ENCODE results near the gene ELOVL3.

ELOVL3 gene

DNA sequence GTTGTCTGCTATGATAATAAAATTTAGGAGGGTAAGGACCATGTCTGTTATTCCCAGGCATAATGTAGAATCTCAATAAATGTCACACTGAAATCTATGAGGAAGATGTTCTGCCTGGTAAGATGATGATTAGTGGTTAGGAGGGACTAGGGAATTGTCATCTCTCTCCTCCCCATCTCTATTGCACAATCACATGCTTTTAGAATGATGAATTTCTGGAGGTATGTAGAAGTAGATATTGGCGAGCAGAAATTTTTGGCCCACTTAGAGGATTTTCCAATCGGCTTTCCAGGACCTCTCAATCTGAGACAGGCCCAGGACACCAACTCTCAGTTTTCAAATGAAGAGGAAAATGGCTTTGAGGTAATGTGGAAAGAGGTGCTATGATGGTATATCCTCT lies 17.2 kb downstream of the ELOVL3 start:
- peaks cover 29% of the 10 kb centered on the region for H3K79me2 ChIP-seq (ENCODE audit: insufficient read depth, low read depth)
- H3K27me3 ChIP-seq (ENCODE audit: insufficient read depth, low read depth): peaks cover 3% of the 10 kb centered on the region; the same call in 1 of the 2 replicates
- H3K27ac ChIP-seq: no peak overlapping the region
- no peak for TF ChIP-seq CTCF (conservative IDR thresholded peaks at IDR 0.05; ENCODE audit: low read depth, low read length)
- H3K36me3 ChIP-seq (ENCODE audit: insufficient read depth): no peaks in the 10 kb centered on the region
- no peak overlapping the region for H3K9ac ChIP-seq
- H3K4me1 ChIP-seq (ENCODE audit: low read depth, poor library complexity, severe bottlenecking): peaks cover 28% of the 10 kb centered on the region
- H4K20me1 ChIP-seq (ENCODE audit: insufficient read depth): peaks cover 2% of the 10 kb centered on the region; the same call in 1 of the 2 replicates
- no peak overlapping the region for H2AFZ ChIP-seq (ENCODE audit: low read depth)
- no peak overlapping the region for H3K4me2 ChIP-seq
- no peak overlapping the region for H3K4me3 ChIP-seq (IDR thresholded peaks at IDR 0.05; ENCODE audit: insufficient read depth, low read depth, low read length)

DNA sequence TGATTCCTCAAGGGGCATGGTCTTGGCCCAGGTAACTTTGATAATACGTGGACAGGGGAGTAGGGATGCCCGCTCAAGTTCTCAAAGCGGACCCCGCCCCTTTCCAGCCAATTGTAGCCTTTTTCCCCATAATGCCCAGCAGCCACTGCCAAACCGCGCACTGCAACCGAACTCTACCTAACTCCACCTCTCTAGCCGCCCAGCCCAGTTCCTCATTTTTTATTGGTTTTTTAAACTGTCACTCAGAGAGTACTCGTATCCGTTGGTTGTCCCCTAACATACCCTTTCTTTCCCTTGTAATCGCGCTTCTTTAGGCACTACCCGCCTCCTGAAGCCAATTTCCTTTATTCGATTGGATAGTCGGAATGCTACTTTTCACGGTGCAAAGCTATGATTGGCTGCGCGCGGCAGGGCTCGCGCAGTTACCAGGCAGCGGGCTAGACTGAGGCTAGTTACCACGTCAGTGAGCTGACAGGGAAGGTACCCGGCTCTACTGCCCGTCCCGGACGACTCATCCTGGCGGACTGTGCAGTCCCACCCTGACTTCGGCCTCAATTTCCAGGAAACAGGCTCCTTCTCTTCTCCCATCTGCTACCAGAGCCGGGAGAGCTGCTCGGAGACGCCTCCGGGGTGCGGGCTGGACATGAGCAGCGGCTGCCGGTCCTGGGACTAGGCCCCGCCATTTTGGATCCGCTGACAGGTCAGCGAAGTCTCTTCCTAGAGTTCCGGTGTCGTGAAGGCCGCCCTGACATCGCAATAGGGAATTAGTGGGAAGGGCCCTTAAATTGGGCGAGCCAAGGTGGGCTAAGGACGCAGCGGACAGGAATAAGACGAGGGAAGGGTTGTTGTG lies 19.2 kb downstream of the ELOVL3 start, which contains the start of gene GBF1:
Gene GBF1, plus strand, starts transcription at position 451 of the 850 bp plus-strand sequence. CDS start 13,407 bp downstream, outside the sequence.
- Histone ChIP-seq H3K27ac (peak within 1 kb of the TSS; percentile 65), H3K79me2 (ENCODE audit: insufficient read depth, low read depth) (peaks cover 49% of the 10 kb centered on the region), H3K4me3 (IDR thresholded peaks at IDR 0.05; ENCODE audit: insufficient read depth, low read depth, low read length) (peak within 1 kb of the TSS; percentile 59), H3K36me3 (ENCODE audit: insufficient read depth) (no peaks in the 10 kb centered on the region), H2AFZ (ENCODE audit: low read depth) (peak within 1 kb of the TSS; percentile 62), H3K9ac (peak within 1 kb of the TSS; percentile 72), H3K27me3 (ENCODE audit: insufficient read depth, low read depth) (no peaks in the 10 kb centered on the region), H3K4me1 (ENCODE audit: low read depth, poor library complexity, severe bottlenecking) (peaks cover 30% of the 10 kb centered on the region), H4K20me1 (ENCODE audit: insufficient read depth) (peaks cover 8% of the 10 kb centered on the region; the same call in 1 of the 2 replicates), H3K4me2 (peak within 1 kb of the TSS; percentile 69)
- TF ChIP-seq CTCF (conservative IDR thresholded peaks at IDR 0.05; ENCODE audit: low read depth, low read length): no peak

GRCh38 chr10:102245932-102246251 lies 19.8 kb downstream of the ELOVL3 start:
- peak overlapping the region; percentile 53; the same call in 1 of the 2 replicates for H2AFZ ChIP-seq (ENCODE audit: low read depth)
- H4K20me1 ChIP-seq (ENCODE audit: insufficient read depth): peaks cover 8% of the 10 kb centered on the region; the same call in 1 of the 2 replicates

DNA sequence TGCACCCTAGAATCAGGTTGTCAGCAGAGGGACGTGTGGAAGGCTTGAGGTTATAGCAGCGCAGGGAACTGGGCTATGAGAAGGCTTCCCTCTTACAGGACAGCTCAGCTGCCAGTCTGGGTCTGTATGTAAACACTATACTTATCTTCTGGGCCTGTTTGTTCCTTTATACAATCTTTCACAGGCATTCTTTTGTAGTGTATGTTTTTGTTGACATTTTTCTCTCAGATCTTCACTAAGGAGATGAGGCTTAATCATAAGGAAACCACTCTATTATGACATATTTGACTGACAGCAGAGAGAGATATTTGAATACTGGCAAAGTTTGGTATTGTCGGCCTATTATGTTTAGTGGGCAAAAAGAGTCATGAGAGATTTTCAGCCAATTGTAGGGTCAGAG lies 20.2 kb downstream of the ELOVL3 start:
- no peaks in the 10 kb centered on the region for H3K36me3 ChIP-seq (ENCODE audit: insufficient read depth)
- TF ChIP-seq CTCF (conservative IDR thresholded peaks at IDR 0.05; ENCODE audit: low read depth, low read length): no peak
- H3K4me2 ChIP-seq: peak overlapping the region; percentile 69
- no peak overlapping the region; the same call in 1 of the 2 replicates for H3K27ac ChIP-seq
- peaks cover 58% of the 10 kb centered on the region for H3K79me2 ChIP-seq (ENCODE audit: insufficient read depth, low read depth)
- H3K9ac ChIP-seq: peak overlapping the region; percentile 72; the same call in 1 of the 2 replicates
- peaks cover 8% of the 10 kb centered on the region; the same call in 1 of the 2 replicates for H4K20me1 ChIP-seq (ENCODE audit: insufficient read depth)
- no peak overlapping the region for H2AFZ ChIP-seq (ENCODE audit: low read depth)
- H3K4me1 ChIP-seq (ENCODE audit: low read depth, poor library complexity, severe bottlenecking): peaks cover 30% of the 10 kb centered on the region
- H3K4me3 ChIP-seq (IDR thresholded peaks at IDR 0.05; ENCODE audit: insufficient read depth, low read depth, low read length): peak overlapping the region; percentile 59
- H3K27me3 ChIP-seq (ENCODE audit: insufficient read depth, low read depth): no peaks in the 10 kb centered on the region

More at GRCh38 chr10:102245932-102246251, 19.8 kb downstream of the ELOVL3 start:
- Histone ChIP-seq H3K4me1 (ENCODE audit: low read depth, poor library complexity, severe bottlenecking) (peaks cover 30% of the 10 kb centered on the region), H3K36me3 (ENCODE audit: insufficient read depth) (no peaks in the 10 kb centered on the region), H3K9ac (peak overlapping the region; percentile 72; the same call in 1 of the 2 replicates), H3K79me2 (ENCODE audit: insufficient read depth, low read depth) (peaks cover 55% of the 10 kb centered on the region), H3K27me3 (ENCODE audit: insufficient read depth, low read depth) (no peaks in the 10 kb centered on the region), H3K4me3 (IDR thresholded peaks at IDR 0.05; ENCODE audit: insufficient read depth, low read depth, low read length) (peak overlapping the region; percentile 59), H3K4me2 (peak overlapping the region; percentile 69), H3K27ac (peak overlapping the region; percentile 65; the same call in 1 of the 2 replicates)
- no peak for TF ChIP-seq CTCF (conservative IDR thresholded peaks at IDR 0.05; ENCODE audit: low read depth, low read length)
